K562 (cell line): ENCODE measurements around the gene OBSCN. TPM values are rescaled to one million over a fixed set of nuclear protein-coding genes. Genes with fewer than 3 reads are reported as not detected.
A peak's percentile ranks its signal among the peaks of the same experiment; 100 is the strongest.

Experiments
- ATAC-seq: fragments of 200-7000 bp; cut with Tn5 transposase; 3 replicates; pipeline ENCODE4 v1.9.1; 2020; ENCODE audit warnings: moderate library complexity
- BruUV-seq: library from RNA; stranded (reverse); fragments of 400-500 nt; replicated peaks from 2 replicates; lab custom pipeline; 2021; lab: Mats Ljungman, UMichigan
- CTCF ChIA-PET: fragments of 300-600 bp; formaldehyde crosslinking; extraction: SDS; loops from one replicate; lab custom pipeline; 2021; ENCODE audit warnings: low intra/inter-chr PET ratio; lab: Yijun Ruan, JAX
- POLR2A ChIA-PET: fragments of 300-600, 350-650 bp; sonication (Branson Sonifier 250); formaldehyde crosslinking; extraction: SDS; loops from one replicate; lab custom pipeline; 2021; ENCODE audit warnings: antibody characterized with exemption, inconsistent platforms; lab: Yijun Ruan, JAX
- DNase-seq, 4 experiments: peaks; one replicate each; pipeline versions ENCODE4 v3.0.0 to v3.0.0-alpha.2; 2011 to 2018; ENCODE audit warnings: low spot score in 3 of 4, mixed read lengths in 3 of 4; ENCODE audit errors: extremely low read depth in 1 of 4
- FAIRE-seq: peaks from 2 replicates; lab custom pipeline; 2011; peaks lifted over from hg19 to GRCh38; lab: Jason Lieb, UNC
- H2AFZ ChIP-seq: 2 replicates; pipeline ENCODE4 v1.6.0; 2011; ENCODE audit warnings: low read depth, low read length, control low read depth, inconsistent platforms
- H3K27ac ChIP-seq: fragments of 200-600 bp; 3 replicates; pipeline ENCODE4 v1.8.0; 2011; ENCODE audit warnings: low read depth, mild to moderate bottlenecking, control low read depth, inconsistent platforms, low read length, moderate library complexity, mixed read lengths; ENCODE audit errors: extremely low read depth
- H3K27me3 ChIP-seq, 2 experiments: fragments of 300-600 bp in 1 of 2; 2 replicates in 1 of 2; 3 replicates in 1 of 2; pipeline versions ENCODE4 v1.6.0 to v1.8.0; 2011; ENCODE audit warnings: inconsistent platforms in 2 of 2, low read length in 2 of 2, mild to moderate bottlenecking in 1 of 2, mixed read lengths in 1 of 2, moderate library complexity in 1 of 2; ENCODE audit not compliant: control insufficient read depth in 2 of 2, insufficient read depth in 2 of 2
- H3K36me3 ChIP-seq: fragments of 300-600 bp; 3 replicates; pipeline ENCODE4 v1.8.0; 2011; ENCODE audit warnings: mild to moderate bottlenecking, low read length, inconsistent platforms; ENCODE audit not compliant: control insufficient read depth, insufficient read depth
- H3K4me1 ChIP-seq, 2 experiments: fragments of 200-600 bp in 1 of 2; replicated peaks in 1 of 2; 2 replicates in 1 of 2; 3 replicates in 1 of 2; pipeline versions ENCODE4 v1.5.1 to v1.8.0; 2011; ENCODE audit warnings: inconsistent platforms in 2 of 2, low read length in 2 of 2, mild to moderate bottlenecking in 1 of 2, mixed read lengths in 1 of 2, moderate library complexity in 1 of 2; ENCODE audit not compliant: control insufficient read depth in 2 of 2, insufficient read depth in 2 of 2
- H3K4me2 ChIP-seq: 2 replicates; pipeline ENCODE4 v1.6.1; 2011; ENCODE audit warnings: low read length, control low read depth, inconsistent platforms, mixed read lengths; ENCODE audit not compliant: insufficient read depth
- H3K4me3 ChIP-seq: fragments of 200-600 bp; sonication (generic), shearing (Covaris generic); 2 replicates; pipeline ENCODE4 v1.5.1; 2016; ENCODE audit warnings: control low read depth, inconsistent platforms
- H3K79me2 ChIP-seq: fragments of 200-600 bp; 3 replicates; pipeline ENCODE4 v1.8.0; 2011; ENCODE audit warnings: low read length, inconsistent platforms; ENCODE audit not compliant: control insufficient read depth, insufficient read depth
- H3K9ac ChIP-seq, 2 experiments: 2 replicates each; pipeline versions ENCODE4 v1.6.0 to v1.6.1; 2011; ENCODE audit warnings: low read depth in 2 of 2, low read length in 2 of 2, control low read depth in 1 of 2, inconsistent platforms in 1 of 2, mild to moderate bottlenecking in 1 of 2, mixed read lengths in 1 of 2; ENCODE audit not compliant: insufficient read depth in 1 of 2
- H3K9me1 ChIP-seq: one replicate; pipeline ENCODE4 v1.6.0; 2011; ENCODE audit warnings: inconsistent platforms, mild to moderate bottlenecking, low read length, moderate library complexity; ENCODE audit not compliant: control insufficient read depth, insufficient read depth
- H3K9me3 ChIP-seq: replicated peaks from 2 replicates; pipeline ENCODE4 v1.5.1; 2011; ENCODE audit warnings: low read depth, low read length, inconsistent platforms; ENCODE audit not compliant: control insufficient read depth, insufficient read depth
- H4K20me1 ChIP-seq: replicated peaks from 2 replicates; pipeline ENCODE4 v1.6.1; 2011; ENCODE audit warnings: low read length, inconsistent platforms, mixed read lengths; ENCODE audit not compliant: control insufficient read depth, insufficient read depth
- GABPB1 ChIP-seq: sonication (generic); formaldehyde crosslinking; IDR thresholded peaks from 2 replicates; pipeline ENCODE4 v1.8.0; 2022; ENCODE audit warnings: mild to moderate bottlenecking, missing genetic modification reagents
- KAT2B ChIP-seq: IDR thresholded peaks from one replicate; pipeline ENCODE4 v1.6.1; 2012; ENCODE audit warnings: low read depth, mild to moderate bottlenecking, control low read depth, inconsistent platforms, low read length, moderate library complexity
- ZNF717 ChIP-seq: fragments of 250-450 bp; sonication (Bioruptor Pico); IDR thresholded peaks from 2 replicates; pipeline ENCODE4 v1.5.0; 2021
- WGBS: fragments of 100-300 bp; shearing (Covaris generic); methylation state at CpG from one replicate; pipeline ENCODE4 v1.1.6; 2016; ENCODE audit warnings: low coverage, mixed read lengths; ENCODE audit not compliant: insufficient coverage; ENCODE audit errors: missing lambda C conversion rate; 5-methylcytosine and 5-hydroxymethylcytosine counted together
- in situ Hi-C: fragments of 300-500 bp; cut with MboI; formaldehyde crosslinking; loops from 4 replicates; pipeline ENCODE4 v1.15.0; 2018; ENCODE audit warnings: inconsistent platforms, mixed read lengths
- intact Hi-C: fragments of 100-400 bp; cut with micrococcal nuclease; formaldehyde crosslinking; loops from 2 replicates; pipeline ENCODE4 v1.14.2; 2022
- polyA plus RNA-seq, 8 experiments: library from polyadenylated mRNA; depleted of rRNA in 4 of 8; stranded (reverse) in 5 of 8; unstranded in 3 of 8; fragments of >200 nt; fragmentation: Nextera tagmentation in 2 of 8; fragmentation: Illumina TruSeq in 1 of 8; extraction: Ambion mirVana in 2 of 8; extraction: Trizol in 1 of 8; gene quantifications; 2 replicates each; pipeline versions ENCODE4 v1.2.1 to v1.2.3, GENCODE V29; 2011 to 2014; ENCODE audit warnings: inconsistent platforms in 1 of 8, missing spikeins in 1 of 8
- total RNA-seq, 7 experiments: library from RNA; depleted of rRNA in 6 of 7; stranded (reverse); fragments of >200 nt in 6 of 7; fragmentation: Illumina TruSeq in 2 of 7; extraction: Trizol in 2 of 7; gene quantifications; 2 replicates each; pipeline versions ENCODE4 v1.2.1 to v1.2.3, GENCODE V29; 2011 to 2021; ENCODE audit warnings: low replicate concordance in 1 of 7
- TF ChIP-seq, protein P1 (sequence below): fragments of 450-650 bp; IDR thresholded peaks from 2 replicates; pipeline ENCODE4 v1.6.1; 2018; ENCODE audit not compliant: partially characterized antibody
- TF ChIP-seq, protein P2 (sequence below): fragments of 200-600 bp; sonication (generic); IDR thresholded peaks from one replicate; pipeline ENCODE4 v1.6.1; 2012; ENCODE audit warnings: mild to moderate bottlenecking, low read depth, low read length, inconsistent platforms

Gene OBSCN
- total and polyA plus RNA-seq, 9 of the 15 experiments (the other 6 are each of a cell fraction or from before 2014, with no cell fraction given): 0.18 to 19.7 (median 3.6) TPM

DNA sequence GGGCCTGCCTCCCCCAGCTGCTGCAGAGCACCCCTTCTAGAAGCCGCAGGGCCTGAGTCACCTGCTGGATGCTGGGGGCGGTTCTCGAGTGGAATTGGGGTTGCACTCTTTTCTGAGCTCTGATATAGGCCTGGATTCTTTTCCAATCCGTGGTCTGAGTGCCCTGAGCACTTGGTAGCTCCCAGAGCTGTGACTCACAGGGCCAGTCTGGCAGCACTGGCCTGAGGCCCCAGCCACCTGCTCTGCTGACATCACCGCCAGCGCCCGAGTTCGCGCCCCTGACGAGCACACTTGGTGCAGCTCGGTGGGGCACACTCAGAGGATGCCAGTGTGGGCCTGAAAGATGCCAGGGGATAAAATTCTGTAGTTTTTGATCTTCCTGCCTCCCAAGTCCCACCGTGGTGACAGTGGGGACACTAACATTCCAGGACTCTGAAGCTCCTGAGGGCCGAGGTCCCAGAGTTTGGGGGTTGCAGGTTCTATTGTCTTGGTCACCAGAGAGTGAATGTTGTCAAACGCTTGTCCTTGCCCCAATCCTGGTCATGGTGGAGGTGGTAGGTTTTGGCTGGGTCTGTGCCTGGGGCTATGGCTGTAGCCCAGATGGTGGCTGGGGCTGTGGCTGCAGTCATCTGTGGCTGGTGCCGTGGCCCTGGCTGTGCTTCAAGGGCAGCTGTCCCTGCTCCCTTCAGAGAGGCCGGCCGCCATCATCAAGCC is 74.6 kb downstream of the OBSCN start:
- ATAC-seq (no peak), FAIRE-seq (no peak), DNase-seq (no peak)
- Histone ChIP-seq H4K20me1 (no peaks in the 10 kb centered on the region; the same call in 1 of the 2 replicates), H3K27ac (no peak overlapping the region), H3K9me1 (no peaks in the 10 kb centered on the region), H2AFZ (no peak overlapping the region), H3K4me1 (peaks cover 0 to 55% of the 10 kb centered on the region in 2 experiments; a peak in 2 of 5 replicates), H3K9me3 (no peaks in the 10 kb centered on the region), H3K27me3 (peaks cover 13 to 20% of the 10 kb centered on the region in 2 experiments; a peak in 4 of 5 replicates), H3K4me2 (no peak overlapping the region), H3K4me3 (no peak overlapping the region), H3K9ac (peak overlapping the region in 1 of 2 experiments; percentile 10; a peak in 2 of 4 replicates), H3K36me3 (no peaks in the 10 kb centered on the region), H3K79me2 (no peaks in the 10 kb centered on the region)
- in situ Hi-C loops: no loop called here
- ChIA-PET CTCF (no interaction called here), POLR2A (interaction anchor here (0.6 to 1.3 kb wide), 4 partner anchors 13 to 494 kb away, joined by 3 to 5 read pairs (median 3); a partner anchor contains a TSS)
- intact Hi-C loops: no loop called here
- WGBS: 61% methylated on average over 17 of the region's 17 CpGs
- TF ChIP-seq ZNF717 (CRISPR knock-in tag) (no peak), GABPB1 (CRISPR knock-in tag) (no peak), KAT2B (no peak)
- TF ChIP-seq, protein P1, sequence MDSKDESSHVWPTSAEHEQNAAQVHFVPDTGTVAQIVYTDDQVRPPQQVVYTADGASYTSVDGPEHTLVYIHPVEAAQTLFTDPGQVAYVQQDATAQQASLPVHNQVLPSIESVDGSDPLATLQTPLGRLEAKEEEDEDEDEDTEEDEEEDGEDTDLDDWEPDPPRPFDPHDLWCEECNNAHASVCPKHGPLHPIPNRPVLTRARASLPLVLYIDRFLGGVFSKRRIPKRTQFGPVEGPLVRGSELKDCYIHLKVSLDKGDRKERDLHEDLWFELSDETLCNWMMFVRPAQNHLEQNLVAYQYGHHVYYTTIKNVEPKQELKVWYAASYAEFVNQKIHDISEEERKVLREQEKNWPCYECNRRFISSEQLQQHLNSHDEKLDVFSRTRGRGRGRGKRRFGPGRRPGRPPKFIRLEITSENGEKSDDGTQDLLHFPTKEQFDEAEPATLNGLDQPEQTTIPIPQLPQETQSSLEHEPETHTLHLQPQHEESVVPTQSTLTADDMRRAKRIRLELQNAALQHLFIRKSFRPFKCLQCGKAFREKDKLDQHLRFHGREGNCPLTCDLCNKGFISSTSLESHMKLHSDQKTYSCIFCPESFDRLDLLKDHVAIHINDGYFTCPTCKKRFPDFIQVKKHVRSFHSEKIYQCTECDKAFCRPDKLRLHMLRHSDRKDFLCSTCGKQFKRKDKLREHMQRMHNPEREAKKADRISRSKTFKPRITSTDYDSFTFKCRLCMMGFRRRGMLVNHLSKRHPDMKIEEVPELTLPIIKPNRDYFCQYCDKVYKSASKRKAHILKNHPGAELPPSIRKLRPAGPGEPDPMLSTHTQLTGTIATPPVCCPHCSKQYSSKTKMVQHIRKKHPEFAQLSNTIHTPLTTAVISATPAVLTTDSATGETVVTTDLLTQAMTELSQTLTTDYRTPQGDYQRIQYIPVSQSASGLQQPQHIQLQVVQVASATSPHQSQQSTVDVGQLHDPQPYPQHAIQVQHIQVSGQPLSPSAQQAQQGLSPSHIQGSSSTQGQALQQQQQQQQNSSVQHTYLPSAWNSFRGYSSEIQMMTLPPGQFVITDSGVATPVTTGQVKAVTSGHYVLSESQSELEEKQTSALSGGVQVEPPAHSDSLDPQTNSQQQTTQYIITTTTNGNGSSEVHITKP: peak; percentile 29
- TF ChIP-seq, protein P2, sequence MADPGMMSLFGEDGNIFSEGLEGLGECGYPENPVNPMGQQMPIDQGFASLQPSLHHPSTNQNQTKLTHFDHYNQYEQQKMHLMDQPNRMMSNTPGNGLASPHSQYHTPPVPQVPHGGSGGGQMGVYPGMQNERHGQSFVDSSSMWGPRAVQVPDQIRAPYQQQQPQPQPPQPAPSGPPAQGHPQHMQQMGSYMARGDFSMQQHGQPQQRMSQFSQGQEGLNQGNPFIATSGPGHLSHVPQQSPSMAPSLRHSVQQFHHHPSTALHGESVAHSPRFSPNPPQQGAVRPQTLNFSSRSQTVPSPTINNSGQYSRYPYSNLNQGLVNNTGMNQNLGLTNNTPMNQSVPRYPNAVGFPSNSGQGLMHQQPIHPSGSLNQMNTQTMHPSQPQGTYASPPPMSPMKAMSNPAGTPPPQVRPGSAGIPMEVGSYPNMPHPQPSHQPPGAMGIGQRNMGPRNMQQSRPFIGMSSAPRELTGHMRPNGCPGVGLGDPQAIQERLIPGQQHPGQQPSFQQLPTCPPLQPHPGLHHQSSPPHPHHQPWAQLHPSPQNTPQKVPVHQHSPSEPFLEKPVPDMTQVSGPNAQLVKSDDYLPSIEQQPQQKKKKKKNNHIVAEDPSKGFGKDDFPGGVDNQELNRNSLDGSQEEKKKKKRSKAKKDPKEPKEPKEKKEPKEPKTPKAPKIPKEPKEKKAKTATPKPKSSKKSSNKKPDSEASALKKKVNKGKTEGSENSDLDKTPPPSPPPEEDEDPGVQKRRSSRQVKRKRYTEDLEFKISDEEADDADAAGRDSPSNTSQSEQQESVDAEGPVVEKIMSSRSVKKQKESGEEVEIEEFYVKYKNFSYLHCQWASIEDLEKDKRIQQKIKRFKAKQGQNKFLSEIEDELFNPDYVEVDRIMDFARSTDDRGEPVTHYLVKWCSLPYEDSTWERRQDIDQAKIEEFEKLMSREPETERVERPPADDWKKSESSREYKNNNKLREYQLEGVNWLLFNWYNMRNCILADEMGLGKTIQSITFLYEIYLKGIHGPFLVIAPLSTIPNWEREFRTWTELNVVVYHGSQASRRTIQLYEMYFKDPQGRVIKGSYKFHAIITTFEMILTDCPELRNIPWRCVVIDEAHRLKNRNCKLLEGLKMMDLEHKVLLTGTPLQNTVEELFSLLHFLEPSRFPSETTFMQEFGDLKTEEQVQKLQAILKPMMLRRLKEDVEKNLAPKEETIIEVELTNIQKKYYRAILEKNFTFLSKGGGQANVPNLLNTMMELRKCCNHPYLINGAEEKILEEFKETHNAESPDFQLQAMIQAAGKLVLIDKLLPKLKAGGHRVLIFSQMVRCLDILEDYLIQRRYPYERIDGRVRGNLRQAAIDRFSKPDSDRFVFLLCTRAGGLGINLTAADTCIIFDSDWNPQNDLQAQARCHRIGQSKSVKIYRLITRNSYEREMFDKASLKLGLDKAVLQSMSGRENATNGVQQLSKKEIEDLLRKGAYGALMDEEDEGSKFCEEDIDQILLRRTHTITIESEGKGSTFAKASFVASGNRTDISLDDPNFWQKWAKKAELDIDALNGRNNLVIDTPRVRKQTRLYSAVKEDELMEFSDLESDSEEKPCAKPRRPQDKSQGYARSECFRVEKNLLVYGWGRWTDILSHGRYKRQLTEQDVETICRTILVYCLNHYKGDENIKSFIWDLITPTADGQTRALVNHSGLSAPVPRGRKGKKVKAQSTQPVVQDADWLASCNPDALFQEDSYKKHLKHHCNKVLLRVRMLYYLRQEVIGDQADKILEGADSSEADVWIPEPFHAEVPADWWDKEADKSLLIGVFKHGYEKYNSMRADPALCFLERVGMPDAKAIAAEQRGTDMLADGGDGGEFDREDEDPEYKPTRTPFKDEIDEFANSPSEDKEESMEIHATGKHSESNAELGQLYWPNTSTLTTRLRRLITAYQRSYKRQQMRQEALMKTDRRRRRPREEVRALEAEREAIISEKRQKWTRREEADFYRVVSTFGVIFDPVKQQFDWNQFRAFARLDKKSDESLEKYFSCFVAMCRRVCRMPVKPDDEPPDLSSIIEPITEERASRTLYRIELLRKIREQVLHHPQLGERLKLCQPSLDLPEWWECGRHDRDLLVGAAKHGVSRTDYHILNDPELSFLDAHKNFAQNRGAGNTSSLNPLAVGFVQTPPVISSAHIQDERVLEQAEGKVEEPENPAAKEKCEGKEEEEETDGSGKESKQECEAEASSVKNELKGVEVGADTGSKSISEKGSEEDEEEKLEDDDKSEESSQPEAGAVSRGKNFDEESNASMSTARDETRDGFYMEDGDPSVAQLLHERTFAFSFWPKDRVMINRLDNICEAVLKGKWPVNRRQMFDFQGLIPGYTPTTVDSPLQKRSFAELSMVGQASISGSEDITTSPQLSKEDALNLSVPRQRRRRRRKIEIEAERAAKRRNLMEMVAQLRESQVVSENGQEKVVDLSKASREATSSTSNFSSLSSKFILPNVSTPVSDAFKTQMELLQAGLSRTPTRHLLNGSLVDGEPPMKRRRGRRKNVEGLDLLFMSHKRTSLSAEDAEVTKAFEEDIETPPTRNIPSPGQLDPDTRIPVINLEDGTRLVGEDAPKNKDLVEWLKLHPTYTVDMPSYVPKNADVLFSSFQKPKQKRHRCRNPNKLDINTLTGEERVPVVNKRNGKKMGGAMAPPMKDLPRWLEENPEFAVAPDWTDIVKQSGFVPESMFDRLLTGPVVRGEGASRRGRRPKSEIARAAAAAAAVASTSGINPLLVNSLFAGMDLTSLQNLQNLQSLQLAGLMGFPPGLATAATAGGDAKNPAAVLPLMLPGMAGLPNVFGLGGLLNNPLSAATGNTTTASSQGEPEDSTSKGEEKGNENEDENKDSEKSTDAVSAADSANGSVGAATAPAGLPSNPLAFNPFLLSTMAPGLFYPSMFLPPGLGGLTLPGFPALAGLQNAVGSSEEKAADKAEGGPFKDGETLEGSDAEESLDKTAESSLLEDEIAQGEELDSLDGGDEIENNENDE: no peak
- no TSS peak for BruUV-seq
